PC-9 (cell line): ENCODE data around the gene ZNF674. TPM values are rescaled to one million over a fixed set of nuclear protein-coding genes. Genes with fewer than 3 reads are reported as not detected.

ENCODE experiments used
- BruUV-seq: library from RNA; stranded (reverse); fragments of 400-500 nt; replicated peaks from 2 replicates; lab custom pipeline; 2021; lab: Mats Ljungman, UMichigan
- CTCF ChIA-PET: fragments of 300-600 bp; sonication (Branson Sonifier 250); formaldehyde crosslinking; loops from one replicate; lab custom pipeline; 2022; ENCODE audit warnings: antibody characterized with exemption; lab: Charles Lee
- POLR2A ChIA-PET: fragments of 300-600 bp; sonication (Branson Sonifier 250); formaldehyde crosslinking; loops from one replicate; lab custom pipeline; 2022; ENCODE audit warnings: antibody characterized with exemption; ENCODE audit not compliant: unreplicated experiment; lab: Charles Lee
- DNase-seq, 2 experiments: peaks; one replicate each; pipeline versions ENCODE4 v3.0.0 to v3.0.0-alpha.2; 2015 to 2022; ENCODE audit warnings: mixed read lengths in 1 of 2
- H2AFZ ChIP-seq: fragments of 200-600 bp; sonication (generic); 2 replicates; pipeline ENCODE4 v1.8.1; 2017; ENCODE audit warnings: antibody characterized with exemption
- H3F3A ChIP-seq: fragments of 200-600 bp; sonication (generic); 2 replicates; pipeline ENCODE4 v1.8.1; 2017; ENCODE audit warnings: antibody characterized with exemption, mild to moderate bottlenecking, low read depth; ENCODE audit not compliant: insufficient read depth
- H3K27ac ChIP-seq: fragments of 200-600 bp; sonication (generic); 2 replicates; pipeline ENCODE4 v1.6.1; 2016; ENCODE audit warnings: mixed run types
- H3K27me3 ChIP-seq: fragments of 200-600 bp; sonication (generic); 2 replicates; pipeline ENCODE4 v1.6.1; 2016; ENCODE audit warnings: low read depth, mixed run types; ENCODE audit not compliant: insufficient read depth
- H3K36me3 ChIP-seq: fragments of 200-600 bp; sonication (generic); 2 replicates; pipeline ENCODE4 v1.6.1; 2016; ENCODE audit warnings: low read depth, mixed run types
- H3K4me1 ChIP-seq: fragments of 200-600 bp; sonication (generic); replicated peaks from 2 replicates; pipeline ENCODE4 v1.6.1; 2016; ENCODE audit warnings: mixed run types; ENCODE audit not compliant: insufficient read depth
- H3K4me2 ChIP-seq: fragments of 200-600 bp; sonication (generic); 2 replicates; pipeline ENCODE4 v1.6.1; 2017; ENCODE audit warnings: mixed run types
- H3K4me3 ChIP-seq: fragments of 200-600 bp; sonication (generic); 2 replicates; pipeline ENCODE4 v1.6.1; 2016; ENCODE audit warnings: mixed run types
- H3K79me2 ChIP-seq: fragments of 200-600 bp; sonication (generic); 2 replicates; pipeline ENCODE4 v1.6.1; 2017; ENCODE audit warnings: low read depth, mixed run types
- H3K9me2 ChIP-seq: fragments of 200-600 bp; sonication (generic); 2 replicates; pipeline ENCODE4 v1.8.1; 2017; ENCODE audit warnings: mild to moderate bottlenecking; ENCODE audit not compliant: insufficient read depth
- H3K9me3 ChIP-seq: fragments of 200-600 bp; sonication (generic); 2 replicates; pipeline ENCODE4 v1.8.1; 2016; ENCODE audit warnings: low read depth; ENCODE audit not compliant: insufficient read depth
- H4K20me1 ChIP-seq: fragments of 200-600 bp; sonication (generic); 2 replicates; pipeline ENCODE4 v1.8.1; 2017; ENCODE audit not compliant: insufficient read depth
- CTCF ChIP-seq: fragments of 200-600 bp; sonication (generic); conservative IDR thresholded peaks from 2 replicates; pipeline ENCODE4 v1.6.1; 2017; ENCODE audit warnings: mixed run types, antibody characterized with exemption, mild to moderate bottlenecking, moderate library complexity
- EZH2 ChIP-seq: fragments of 200-600 bp; sonication (generic); IDR thresholded peaks from 2 replicates; pipeline ENCODE4 v1.8.0; 2017; ENCODE audit warnings: antibody characterized with exemption, low read depth
- intact Hi-C: fragments of 100-400 bp; cut with micrococcal nuclease; formaldehyde crosslinking; loops from one replicate; pipeline ENCODE4 v1.10.0; 2022; ENCODE audit not compliant: unreplicated experiment
- total RNA-seq: library from RNA; stranded (reverse); gene quantifications from 2 replicates; pipeline ENCODE4 v1.2.3, GENCODE V29; 2021

ZNF674 gene
- total RNA-seq, 1 experiment from 2014 or later = 3.9 TPM

GRCh38 chrX:46459603-46460002, 85.6 kb downstream of the ZNF674 start:
- H3F3A ChIP-seq = no peaks in the 10 kb centered on the region
- no peak overlapping the region for H3K4me3 ChIP-seq
- BruUV-seq = no TSS peak
- intact Hi-C loops = no loop called here
- no peaks in the 10 kb centered on the region for H3K79me2 ChIP-seq
- DNase-seq = no peak
- no peak overlapping the region for H3K4me2 ChIP-seq
- H2AFZ ChIP-seq = no peak overlapping the region
- H3K9me2 ChIP-seq = no peaks in the 10 kb centered on the region
- H3K9me3 ChIP-seq = no peaks in the 10 kb centered on the region
- ChIA-PET POLR2A (no interaction called here), CTCF (no interaction called here)
- H3K27me3 ChIP-seq = no peaks in the 10 kb centered on the region
- TF ChIP-seq EZH2 = no peak
- no peak for TF ChIP-seq CTCF
- H3K27ac ChIP-seq = no peak overlapping the region
- H3K4me1 ChIP-seq = no peaks in the 10 kb centered on the region
- no peaks in the 10 kb centered on the region for H3K36me3 ChIP-seq
- no peaks in the 10 kb centered on the region for H4K20me1 ChIP-seq

- no peaks in the 10 kb centered on the region for H4K20me1 ChIP-seq
- intact Hi-C loops = no loop called here
- H3K79me2 ChIP-seq = no peaks in the 10 kb centered on the region
- no peaks in the 10 kb centered on the region for H3K9me2 ChIP-seq
- H3K27me3 ChIP-seq = no peaks in the 10 kb centered on the region
- no peak overlapping the region for H3K27ac ChIP-seq
- no peaks in the 10 kb centered on the region for H3K36me3 ChIP-seq
- H3K4me2 ChIP-seq = no peak overlapping the region
- H3K4me1 ChIP-seq = no peaks in the 10 kb centered on the region
- no peak overlapping the region for H2AFZ ChIP-seq
- no peaks in the 10 kb centered on the region for H3F3A ChIP-seq
- ChIA-PET CTCF (no interaction called here), POLR2A (no interaction called here)
- no peak overlapping the region for H3K4me3 ChIP-seq
- no peak for DNase-seq
- TF ChIP-seq CTCF = no peak
- no peak for TF ChIP-seq EZH2
- no TSS peak for BruUV-seq
- H3K9me3 ChIP-seq = no peaks in the 10 kb centered on the region
Measured at GRCh38 chrX:46456125-46456922, 88.9 kb downstream of the ZNF674 start.

Other genes starting within 250 kb of the ZNF674 start
- 0.94 and 1.1 TPM in 2 replicates for gene CHST7, start 28.3 kb upstream of the ZNF674 start, total RNA-seq
- 20.2 and 20.9 TPM in 2 replicates for gene SLC9A7, start 213.7 kb upstream of the ZNF674 start, total RNA-seq